ENCODE results near the gene AFM. TPM values are rescaled to one million over a fixed set of nuclear protein-coding genes. Genes with fewer than 3 reads are reported as not detected.

The AFM gene
- total RNA-seq, 2 experiments from 2014 or later = not detected

GRCh38 chr4:73485596-73485995, 4.1 kb downstream of the AFM start:
- CTCF ChIA-PET (ENCODE audit: unreplicated experiment) = no interaction called here
- POLR2A ChIA-PET = interaction anchor here (0.6 kb wide), 2 partner anchors 172 to 1536 kb away, joined by 3 read pairs; no protein-coding TSS in a partner anchor
- Histone ChIP-seq H3K4me3 (ENCODE audit: low read depth, low read length, poor library complexity, severe bottlenecking) (no peak overlapping the region), H3K27ac (ENCODE audit: low read depth, low read length, poor library complexity, severe bottlenecking) (no peak overlapping the region), H3K9me3 (ENCODE audit: low read length) (no peaks in the 10 kb centered on the region), H3K36me3 (ENCODE audit: insufficient read depth, low read length) (no peaks in the 10 kb centered on the region), H4K20me1 (ENCODE audit: insufficient read depth, low read length) (no peaks in the 10 kb centered on the region), H3K4me1 (ENCODE audit: insufficient read depth, low read length, poor library complexity, severe bottlenecking) (no peaks in the 10 kb centered on the region), H2AFZ (ENCODE audit: low read length) (no peak overlapping the region), H3K4me2 (ENCODE audit: low read length) (no peak overlapping the region), H3K9me2 (ENCODE audit: insufficient read depth, low read length) (no peaks in the 10 kb centered on the region), H3K79me2 (ENCODE audit: insufficient read depth, low read depth, low read length) (no peaks in the 10 kb centered on the region)
- DNase-seq (ENCODE audit: low spot score) = no peak
- no TSS peak for BruUV-seq (replicated peaks)
- TF ChIP-seq EZH2phosphoT487 (IDR thresholded peaks at IDR 0.05; ENCODE audit: borderline replicate concordance, low read depth, low read length) = no peak
- TF ChIP-seq, protein P1, sequence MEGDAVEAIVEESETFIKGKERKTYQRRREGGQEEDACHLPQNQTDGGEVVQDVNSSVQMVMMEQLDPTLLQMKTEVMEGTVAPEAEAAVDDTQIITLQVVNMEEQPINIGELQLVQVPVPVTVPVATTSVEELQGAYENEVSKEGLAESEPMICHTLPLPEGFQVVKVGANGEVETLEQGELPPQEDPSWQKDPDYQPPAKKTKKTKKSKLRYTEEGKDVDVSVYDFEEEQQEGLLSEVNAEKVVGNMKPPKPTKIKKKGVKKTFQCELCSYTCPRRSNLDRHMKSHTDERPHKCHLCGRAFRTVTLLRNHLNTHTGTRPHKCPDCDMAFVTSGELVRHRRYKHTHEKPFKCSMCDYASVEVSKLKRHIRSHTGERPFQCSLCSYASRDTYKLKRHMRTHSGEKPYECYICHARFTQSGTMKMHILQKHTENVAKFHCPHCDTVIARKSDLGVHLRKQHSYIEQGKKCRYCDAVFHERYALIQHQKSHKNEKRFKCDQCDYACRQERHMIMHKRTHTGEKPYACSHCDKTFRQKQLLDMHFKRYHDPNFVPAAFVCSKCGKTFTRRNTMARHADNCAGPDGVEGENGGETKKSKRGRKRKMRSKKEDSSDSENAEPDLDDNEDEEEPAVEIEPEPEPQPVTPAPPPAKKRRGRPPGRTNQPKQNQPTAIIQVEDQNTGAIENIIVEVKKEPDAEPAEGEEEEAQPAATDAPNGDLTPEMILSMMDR (conservative IDR thresholded peaks at IDR 0.05; ENCODE audit: low read length) = no peak
- intact Hi-C loops (cut with micrococcal nuclease; ENCODE audit: unreplicated experiment) = no loop called here

DNA sequence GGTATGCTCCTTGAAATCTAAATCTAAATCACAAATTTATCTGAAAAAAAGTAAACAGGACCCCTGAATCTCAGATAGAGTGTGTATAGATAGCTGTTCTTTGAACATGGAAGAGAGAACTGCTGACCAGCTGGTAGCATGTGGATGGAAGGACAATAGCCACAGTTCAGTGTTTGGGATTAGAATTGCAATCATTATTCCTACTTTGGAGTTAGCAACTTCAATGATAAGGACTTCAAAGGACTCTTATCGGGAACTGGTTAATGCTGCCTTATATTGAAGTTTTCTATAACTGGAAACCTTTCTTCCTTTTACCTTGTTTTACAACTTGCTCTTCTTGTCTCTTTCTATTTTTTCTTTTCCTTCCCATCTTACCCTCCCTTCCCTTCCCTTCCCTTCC, 5.0 kb downstream of the AFM start:
- H3K4me3 ChIP-seq (ENCODE audit: low read depth, low read length, poor library complexity, severe bottlenecking) = no peak overlapping the region
- H2AFZ ChIP-seq (ENCODE audit: low read length) = no peak overlapping the region
- no peak overlapping the region for H3K27ac ChIP-seq (ENCODE audit: low read depth, low read length, poor library complexity, severe bottlenecking)
- no peak for DNase-seq (ENCODE audit: low spot score)
- H3K4me2 ChIP-seq (ENCODE audit: low read length) = no peak overlapping the region
- BruUV-seq (replicated peaks) = no TSS peak
- intact Hi-C loops (cut with micrococcal nuclease; ENCODE audit: unreplicated experiment) = no loop called here
- H4K20me1 ChIP-seq (ENCODE audit: insufficient read depth, low read length) = no peaks in the 10 kb centered on the region
- no peaks in the 10 kb centered on the region for H3K79me2 ChIP-seq (ENCODE audit: insufficient read depth, low read depth, low read length)
- ChIA-PET POLR2A (interaction anchor here (0.6 to 0.7 kb wide), 2 partner anchors 92 to 655 kb away, joined by 3 to 4 read pairs; no protein-coding TSS in a partner anchor), CTCF (ENCODE audit: unreplicated experiment) (no interaction called here)
- H3K4me1 ChIP-seq (ENCODE audit: insufficient read depth, low read length, poor library complexity, severe bottlenecking) = no peaks in the 10 kb centered on the region
- no peaks in the 10 kb centered on the region for H3K9me3 ChIP-seq (ENCODE audit: low read length)
- TF ChIP-seq, protein P1 (conservative IDR thresholded peaks at IDR 0.05; ENCODE audit: low read length) = no peak
- no peak for TF ChIP-seq EZH2phosphoT487 (IDR thresholded peaks at IDR 0.05; ENCODE audit: borderline replicate concordance, low read depth, low read length)
- no peaks in the 10 kb centered on the region for H3K36me3 ChIP-seq (ENCODE audit: insufficient read depth, low read length)
- no peaks in the 10 kb centered on the region for H3K9me2 ChIP-seq (ENCODE audit: insufficient read depth, low read length)

GRCh38 chr4:73487233-73487632, 5.7 kb downstream of the AFM start:
- intact Hi-C loops (cut with micrococcal nuclease; ENCODE audit: unreplicated experiment) = no loop called here
- no peak overlapping the region for H3K27ac ChIP-seq (ENCODE audit: low read depth, low read length, poor library complexity, severe bottlenecking)
- no peaks in the 10 kb centered on the region for H3K79me2 ChIP-seq (ENCODE audit: insufficient read depth, low read depth, low read length)
- H3K9me2 ChIP-seq (ENCODE audit: insufficient read depth, low read length) = no peaks in the 10 kb centered on the region
- H3K9me3 ChIP-seq (ENCODE audit: low read length) = no peaks in the 10 kb centered on the region
- POLR2A ChIA-PET = interaction anchor here (0.7 kb wide), 1 partner anchor 656 kb away, joined by 3 read pairs; no protein-coding TSS in a partner anchor
- H3K4me3 ChIP-seq (ENCODE audit: low read depth, low read length, poor library complexity, severe bottlenecking) = no peak overlapping the region
- no peak for DNase-seq (ENCODE audit: low spot score)
- no peaks in the 10 kb centered on the region for H4K20me1 ChIP-seq (ENCODE audit: insufficient read depth, low read length)
- H2AFZ ChIP-seq (ENCODE audit: low read length) = no peak overlapping the region
- no peaks in the 10 kb centered on the region for H3K4me1 ChIP-seq (ENCODE audit: insufficient read depth, low read length, poor library complexity, severe bottlenecking)
- CTCF ChIA-PET (ENCODE audit: unreplicated experiment) = no interaction called here
- no peaks in the 10 kb centered on the region for H3K36me3 ChIP-seq (ENCODE audit: insufficient read depth, low read length)
- BruUV-seq (replicated peaks) = no TSS peak
- H3K4me2 ChIP-seq (ENCODE audit: low read length) = no peak overlapping the region
- no peak for TF ChIP-seq EZH2phosphoT487 (IDR thresholded peaks at IDR 0.05; ENCODE audit: borderline replicate concordance, low read depth, low read length)
- TF ChIP-seq, protein P1 (conservative IDR thresholded peaks at IDR 0.05; ENCODE audit: low read length) = no peak
